Glutamatergic neuron (in vitro differentiated cells): Measurements from ENCODE around the gene PSMC3. TPM values are rescaled to one million over a fixed set of nuclear protein-coding genes. Genes with fewer than 3 reads are reported as not detected.
A peak's percentile ranks its signal among the peaks of the same experiment; 100 is the strongest.

ENCODE experiments used
- DNase-seq: peaks from one replicate; pipeline ENCODE4 v3.0.0; 2022
- H3K27ac Mint-ChIP-seq: one replicate; pipeline ENCODE4 v1.8.0; 2020; ENCODE audit warnings: mild to moderate bottlenecking, mixed read lengths, inconsistent platforms; ENCODE audit not compliant: unreplicated experiment
- H3K27me3 Mint-ChIP-seq: one replicate; pipeline ENCODE4 v1.8.0; 2020; ENCODE audit warnings: mild to moderate bottlenecking, moderate library complexity, mixed read lengths, inconsistent platforms; ENCODE audit not compliant: unreplicated experiment
- H3K36me3 Mint-ChIP-seq: one replicate; pipeline ENCODE4 v1.8.0; 2020; ENCODE audit warnings: mild to moderate bottlenecking, mixed read lengths, inconsistent platforms; ENCODE audit not compliant: unreplicated experiment
- H3K4me1 Mint-ChIP-seq: one replicate; pipeline ENCODE4 v1.8.0; 2020; ENCODE audit warnings: mild to moderate bottlenecking, low read depth, mixed read lengths, inconsistent platforms; ENCODE audit not compliant: unreplicated experiment
- H3K4me3 Mint-ChIP-seq: one replicate; pipeline ENCODE4 v1.8.0; 2020; ENCODE audit warnings: mild to moderate bottlenecking, mixed read lengths, inconsistent platforms; ENCODE audit not compliant: unreplicated experiment
- H3K9me3 Mint-ChIP-seq: one replicate; pipeline ENCODE4 v1.8.0; 2020; ENCODE audit warnings: mild to moderate bottlenecking, moderate library complexity, mixed read lengths, inconsistent platforms; ENCODE audit not compliant: unreplicated experiment
- CTCF ChIP-seq: fragments of 200-600 bp; sonication (generic); IDR thresholded peaks from one replicate; pipeline ENCODE4 v1.5.0; 2021; ENCODE audit not compliant: partially characterized antibody, unreplicated experiment
- microRNA-seq: library from miRNA; unstranded; fragments of <30 nt; microRNA quantifications from one replicate; pipeline ENCODE4, GENCODE V29; 2020; ENCODE audit not compliant: unreplicated experiment
- total RNA-seq: library from RNA; stranded (reverse); fragmentation: NEBNext Ultra II Directional; extraction: Animal tissue kit (Norgen Biotek cat#: 25700); gene quantifications from one replicate; pipeline ENCODE4 v1.2.1, GENCODE V29; 2021; ENCODE audit not compliant: unreplicated experiment

The PSMC3 gene
- total RNA-seq, 1 donor from 2014 or later = 112 TPM

DNA sequence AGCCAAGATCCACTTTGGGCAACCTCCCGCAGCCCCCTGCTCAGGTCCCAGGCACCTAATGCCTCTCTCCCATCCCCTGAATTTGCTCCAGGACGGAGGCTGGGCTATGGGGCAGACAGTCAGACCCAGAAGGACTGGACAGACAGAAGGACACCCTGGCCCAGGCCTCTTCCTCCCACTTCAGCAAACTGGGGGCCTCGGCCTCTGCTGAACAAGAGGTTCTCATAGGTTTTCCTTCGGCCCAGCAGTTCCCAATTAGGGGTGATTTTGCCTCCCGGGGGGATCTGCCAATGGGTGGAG is 51.6 kb downstream of the PSMC3 start:
- H3K27me3 Mint-ChIP-seq = peaks cover 4% of the 10 kb centered on the region
- no peaks in the 10 kb centered on the region for H3K4me1 Mint-ChIP-seq
- H3K4me3 Mint-ChIP-seq = no peak overlapping the region
- TF ChIP-seq CTCF = no peak
- no peaks in the 10 kb centered on the region for H3K36me3 Mint-ChIP-seq
- H3K27ac Mint-ChIP-seq = no peak overlapping the region
- DNase-seq = no peak
- H3K9me3 Mint-ChIP-seq = no peaks in the 10 kb centered on the region

- peak; percentile 93 for TF ChIP-seq CTCF
- no peak overlapping the region for H3K4me3 Mint-ChIP-seq
- DNase-seq = peak; percentile 91
- peaks cover 4% of the 10 kb centered on the region for H3K27me3 Mint-ChIP-seq
- no peaks in the 10 kb centered on the region for H3K36me3 Mint-ChIP-seq
- no peaks in the 10 kb centered on the region for H3K4me1 Mint-ChIP-seq
- H3K27ac Mint-ChIP-seq = no peak overlapping the region
- no peaks in the 10 kb centered on the region for H3K9me3 Mint-ChIP-seq
Observed at GRCh38 chr11:47373876-47374719, 52.1 kb downstream of the PSMC3 start.

- DNase-seq = no peak
- no peaks in the 10 kb centered on the region for H3K4me1 Mint-ChIP-seq
- H3K27ac Mint-ChIP-seq = no peak overlapping the region
- no peak overlapping the region for H3K4me3 Mint-ChIP-seq
- no peaks in the 10 kb centered on the region for H3K36me3 Mint-ChIP-seq
- no peaks in the 10 kb centered on the region for H3K9me3 Mint-ChIP-seq
- TF ChIP-seq CTCF = no peak
- peaks cover 4% of the 10 kb centered on the region for H3K27me3 Mint-ChIP-seq
Observed at GRCh38 chr11:47372422-47372821, 53.8 kb downstream of the PSMC3 start.

DNA sequence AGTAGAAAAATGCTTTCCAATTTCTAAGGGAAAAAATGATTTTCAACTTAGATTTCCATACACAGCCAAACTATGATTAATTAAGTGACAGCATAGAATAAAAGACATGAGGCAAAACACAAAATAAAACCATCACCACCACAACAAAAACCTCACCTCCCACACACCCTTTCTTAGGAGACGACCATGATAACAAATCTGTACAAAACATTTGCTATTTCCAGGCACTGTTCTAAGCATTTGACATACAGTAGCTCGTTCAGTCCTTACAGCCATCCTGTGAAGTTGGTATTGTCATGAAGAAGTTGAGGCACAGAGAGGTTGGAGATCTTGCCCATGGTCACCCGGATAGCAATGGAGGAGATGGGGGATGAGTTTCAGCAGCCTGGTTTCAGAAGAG is 56.6 kb downstream of the PSMC3 start:
- no peaks in the 10 kb centered on the region for H3K36me3 Mint-ChIP-seq
- H3K27me3 Mint-ChIP-seq = peaks cover 4% of the 10 kb centered on the region
- H3K4me3 Mint-ChIP-seq = no peak overlapping the region
- no peaks in the 10 kb centered on the region for H3K9me3 Mint-ChIP-seq
- no peak overlapping the region for H3K27ac Mint-ChIP-seq
- H3K4me1 Mint-ChIP-seq = no peaks in the 10 kb centered on the region
- no peak for TF ChIP-seq CTCF
- DNase-seq = no peak

Small RNAs within 50 kb of the gene (microRNA-seq; reads per million reads assigned to microRNA genes)
- gene MIR4487 = not detected

Other genes starting within 250 kb of the PSMC3 start
- 119 TPM for gene ARFGAP2, start 249.6 kb downstream of the PSMC3 start, total RNA-seq
- 2.2 TPM for gene PACSIN3, start 240.0 kb downstream of the PSMC3 start, total RNA-seq
- 12.6 TPM for gene DDB2, start 211.5 kb downstream of the PSMC3 start, total RNA-seq
- gene ACP2, start 177.6 kb downstream of the PSMC3 start, total RNA-seq = 44.3 TPM
- gene NR1H3, start 168.4 kb downstream of the PSMC3 start, total RNA-seq = 10.5 TPM
- gene MADD, start 156.3 kb downstream of the PSMC3 start, total RNA-seq = 115 TPM
- not detected for gene MYBPC3, start 73.7 kb downstream of the PSMC3 start, total RNA-seq
- gene SPI1, start 47.9 kb downstream of the PSMC3 start, total RNA-seq = not detected
- 60.0 TPM for gene SLC39A13, start 17.8 kb downstream of the PSMC3 start, total RNA-seq
- 0.54 TPM for gene RAPSN, start 22.7 kb upstream of the PSMC3 start, total RNA-seq
- 261 TPM for gene CELF1, start 126.7 kb upstream of the PSMC3 start, total RNA-seq
- 27.5 TPM for gene PTPMT1, start 139.2 kb upstream of the PSMC3 start, total RNA-seq
- 11.1 TPM for gene KBTBD4, start 152.5 kb upstream of the PSMC3 start, total RNA-seq
- 122 TPM for gene NDUFS3, start 152.6 kb upstream of the PSMC3 start, total RNA-seq
- not detected for gene FAM180B, start 160.2 kb upstream of the PSMC3 start, total RNA-seq
- 7.0 TPM for gene C1QTNF4, start 168.0 kb upstream of the PSMC3 start, total RNA-seq
- 144 TPM for gene MTCH2, start 216.1 kb upstream of the PSMC3 start, total RNA-seq